CD4-positive, alpha-beta T cell treated with Interleukin-15 for 1 hour (primary cell): ENCODE data around the gene GUCY1A2.
"Not testable (repeated sequence)": the region's sequence is repeated elsewhere in the genome, so short reads cannot be mapped to it uniquely, and the experiment has no call there.

Source experiments
- DNase-seq: peaks from one replicate; pipeline ENCODE4 v3.0.0-alpha.2; 2020

The GUCY1A2 gene

DNA sequence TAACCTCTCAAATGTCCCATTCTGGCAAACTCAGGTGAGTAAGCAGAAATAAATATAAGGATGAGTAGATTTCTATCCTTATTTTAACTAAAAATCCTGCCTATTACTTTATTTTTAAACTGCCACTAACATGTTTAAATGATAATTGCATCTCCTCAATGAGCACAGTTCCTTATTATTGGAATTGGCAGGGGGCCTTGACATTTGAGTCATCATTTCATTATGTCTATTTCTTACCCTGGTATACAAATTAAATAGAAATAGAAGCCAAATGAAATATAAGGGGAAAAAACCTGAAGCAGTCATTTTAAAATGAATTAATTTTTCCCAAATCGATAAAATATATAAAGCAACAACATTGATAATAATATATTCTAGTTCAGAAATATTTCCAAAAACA lies 81.2 kb downstream of the GUCY1A2 start:
- no peak for DNase-seq

DNA sequence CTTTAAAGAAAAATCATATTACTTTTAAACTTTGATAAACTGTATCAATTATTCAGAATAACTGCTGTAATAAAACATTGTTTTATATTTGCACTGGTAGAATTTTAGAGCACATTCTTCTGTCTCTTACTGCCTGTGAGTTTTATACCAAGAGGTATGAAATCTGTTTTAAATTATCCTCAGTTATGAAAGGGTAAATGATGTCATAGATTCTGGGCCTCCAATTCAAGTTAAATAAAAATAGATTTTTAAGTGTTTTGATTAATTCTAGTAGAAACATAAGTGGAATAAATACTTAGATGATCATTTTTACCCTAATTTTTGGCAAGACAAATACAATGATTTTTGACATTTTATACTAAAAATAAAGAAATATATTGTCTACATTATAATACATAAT lies 93.0 kb downstream of the GUCY1A2 start:
- DNase-seq, result no peak

DNA sequence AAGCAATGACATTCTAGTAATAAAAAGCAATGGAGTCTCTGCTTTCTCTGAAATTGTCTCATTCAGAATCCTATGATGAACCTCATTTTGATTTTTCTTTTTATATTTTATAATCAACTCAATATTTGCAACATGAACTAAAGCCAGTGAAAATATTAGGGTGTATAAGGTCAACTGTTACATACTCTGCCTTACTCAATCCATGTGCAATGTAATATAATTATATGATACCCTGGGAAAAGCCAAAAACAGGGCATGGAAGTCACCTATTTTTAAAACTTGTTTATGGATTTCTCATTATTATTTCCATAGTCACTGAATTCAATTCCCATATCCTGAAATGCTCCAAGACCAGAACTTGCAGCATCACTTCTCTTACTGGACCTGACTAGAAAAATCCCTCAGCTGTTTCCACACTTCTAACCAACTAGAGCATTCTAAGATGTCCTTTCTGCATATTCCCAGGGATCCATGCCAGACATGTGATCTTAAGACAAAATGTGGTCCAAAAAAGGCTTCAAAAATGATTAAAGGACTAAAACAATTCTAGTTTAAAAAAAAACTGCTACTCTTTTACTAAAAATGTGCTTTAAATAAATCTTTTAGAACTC lies 97.3 kb downstream of the GUCY1A2 start:
- DNase-seq, result no peak

- no peak for DNase-seq
Observed at GRCh38 chr11:106917973-106918372, 100.3 kb downstream of the GUCY1A2 start.

GRCh38 chr11:106914409-106914808 lies 103.9 kb downstream of the GUCY1A2 start:
- no peak for DNase-seq

GRCh38 chr11:106913141-106913540 lies 105.1 kb downstream of the GUCY1A2 start:
- DNase-seq, result no peak

DNA sequence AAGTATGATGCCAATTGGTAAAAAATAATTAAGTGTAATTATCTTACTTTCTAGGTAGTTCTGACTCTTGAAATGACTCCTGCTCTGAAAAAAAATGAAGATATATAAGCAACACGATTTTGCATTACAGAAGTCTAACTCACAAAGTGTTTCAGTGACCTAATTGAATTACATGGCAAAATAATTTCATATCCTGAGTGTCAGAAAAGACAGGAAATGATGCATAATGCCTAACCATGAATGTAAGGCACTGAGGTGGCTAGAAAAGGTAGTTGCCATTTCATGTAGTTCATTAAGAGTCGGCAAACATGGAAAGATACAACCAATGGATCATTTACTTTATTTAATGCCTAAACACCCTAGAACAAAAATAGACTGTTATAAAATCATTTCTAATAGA lies 113.5 kb downstream of the GUCY1A2 start:
- no peak for DNase-seq

DNA sequence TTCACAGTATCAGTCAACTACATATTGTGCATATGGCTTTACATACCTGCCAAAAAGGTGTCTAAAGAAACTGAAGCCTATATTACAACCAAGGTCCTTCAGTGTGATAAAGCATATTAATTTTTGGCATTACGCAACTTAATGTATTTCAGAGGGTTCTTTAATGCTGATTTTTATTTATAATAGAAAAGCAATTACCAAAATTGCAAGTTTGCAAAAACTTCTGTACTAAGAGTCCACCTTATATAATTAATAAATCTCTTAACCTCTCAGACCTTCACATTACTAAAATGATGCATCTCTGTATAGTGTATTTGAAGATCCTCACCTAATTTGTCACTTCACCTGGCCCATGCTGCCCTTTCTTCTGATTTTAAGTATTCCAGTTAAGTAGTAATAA lies 128.6 kb downstream of the GUCY1A2 start:
- no peak for DNase-seq

DNA sequence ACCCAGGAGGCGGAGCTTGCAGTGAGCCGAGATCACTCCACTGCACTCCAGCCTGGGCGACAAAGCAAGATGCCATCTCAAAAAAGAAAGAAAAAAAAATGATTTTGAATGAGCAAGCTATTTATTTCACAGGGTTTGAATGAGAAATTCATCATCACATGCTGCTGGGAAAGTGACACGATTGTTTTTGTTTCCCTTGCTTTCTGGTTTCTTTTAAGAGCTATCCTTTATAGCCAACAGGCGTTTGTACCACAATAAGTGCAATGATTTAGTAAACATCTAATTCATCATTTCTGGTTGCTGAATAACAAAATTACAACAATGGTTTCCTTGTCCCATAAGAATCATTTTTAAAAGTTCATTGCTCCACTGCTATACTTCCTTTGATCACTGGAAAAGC lies 129.9 kb downstream of the GUCY1A2 start:
- DNase-seq, result no peak

DNA sequence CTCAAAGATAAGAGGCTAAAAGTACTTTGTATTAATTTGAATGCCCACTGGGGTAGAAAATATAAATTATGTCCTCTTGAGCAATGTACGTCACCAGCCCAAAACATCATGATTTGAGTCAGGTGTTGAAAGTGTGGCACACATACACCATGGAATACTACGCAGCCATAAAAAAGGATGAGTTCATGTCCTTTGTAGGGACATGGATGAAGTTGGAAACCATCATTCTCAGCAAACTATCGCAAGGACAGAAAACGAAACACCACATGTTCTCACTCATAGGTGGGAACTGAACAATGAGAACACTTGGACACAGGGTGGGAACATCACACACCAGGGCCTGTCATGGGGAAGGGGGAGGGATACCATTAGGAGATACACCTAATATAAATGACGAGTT lies 134.6 kb downstream of the GUCY1A2 start:
- not testable (repeated sequence) for DNase-seq

DNA sequence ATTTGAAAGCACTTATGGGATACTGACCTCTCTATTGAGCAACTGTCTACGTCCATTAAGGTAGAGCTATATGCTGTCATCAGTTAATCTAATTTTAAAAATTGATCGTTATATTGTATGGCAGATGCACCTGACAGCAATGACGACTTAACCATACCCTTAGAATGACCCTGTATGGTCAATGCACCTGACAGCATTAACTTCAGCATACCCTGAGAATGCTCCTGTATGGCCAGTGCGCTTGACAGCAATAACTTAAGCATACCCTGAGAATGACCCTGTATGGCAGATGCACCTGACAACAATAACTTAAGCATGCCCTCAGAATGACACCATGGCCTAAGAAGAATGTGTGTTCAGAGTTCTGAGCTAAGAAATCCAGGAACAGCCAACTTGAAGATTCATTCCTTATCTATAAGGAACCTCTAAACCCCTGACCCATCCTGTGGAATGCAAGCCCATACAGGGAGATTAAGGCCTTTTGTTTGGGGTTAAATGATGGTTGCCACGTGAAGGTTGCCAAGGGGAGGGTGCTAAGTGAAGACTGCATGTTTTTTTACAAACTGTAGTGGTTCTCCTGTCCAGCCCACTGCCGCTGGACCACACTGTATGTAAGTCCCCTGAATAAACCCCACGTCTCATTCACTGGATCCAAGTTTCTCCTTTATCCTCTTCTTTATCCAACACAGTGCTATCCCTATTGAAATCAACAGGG lies 138.3 kb downstream of the GUCY1A2 start:
- DNase-seq, result no peak

DNA sequence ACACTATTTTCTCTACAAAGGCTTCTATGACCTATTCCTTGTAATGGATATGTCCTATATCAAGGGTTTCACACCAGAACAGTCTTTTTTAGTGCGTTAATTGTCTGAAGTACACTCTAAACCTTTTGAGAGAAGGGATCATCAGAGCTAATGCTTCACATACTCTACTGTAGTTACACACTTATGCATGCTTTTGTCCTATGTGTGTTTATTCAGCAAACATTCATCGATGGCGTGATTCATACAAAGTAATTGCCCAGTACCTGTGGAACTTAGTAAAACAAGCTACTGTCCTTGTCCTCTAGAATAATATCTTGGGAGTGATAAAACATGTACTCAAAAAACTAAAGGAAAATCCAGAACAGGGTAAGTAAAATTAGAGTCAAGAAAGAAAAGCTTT lies 139.2 kb downstream of the GUCY1A2 start:
- DNase-seq, result no peak

GRCh38 chr11:106875013-106875412 lies 143.3 kb downstream of the GUCY1A2 start:
- no peak for DNase-seq

DNA sequence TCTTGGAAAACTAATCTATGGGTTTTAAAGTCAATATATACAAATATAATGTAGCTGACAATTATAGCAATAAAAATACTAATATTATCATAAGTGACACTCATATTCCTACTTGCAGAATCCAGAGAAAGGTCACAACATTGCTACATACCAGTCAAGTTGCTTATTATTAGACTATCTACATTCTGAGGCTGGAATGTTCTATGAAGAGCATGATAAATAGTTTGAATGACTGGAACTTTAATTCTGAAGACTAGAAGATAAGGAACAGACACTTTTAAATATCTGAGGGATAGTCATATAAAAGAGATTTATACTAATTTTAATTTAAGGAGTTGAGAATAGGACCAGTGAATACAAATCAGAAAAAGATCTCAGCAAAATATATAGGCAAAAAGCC lies 146.0 kb downstream of the GUCY1A2 start:
- DNase-seq, result no peak

DNA sequence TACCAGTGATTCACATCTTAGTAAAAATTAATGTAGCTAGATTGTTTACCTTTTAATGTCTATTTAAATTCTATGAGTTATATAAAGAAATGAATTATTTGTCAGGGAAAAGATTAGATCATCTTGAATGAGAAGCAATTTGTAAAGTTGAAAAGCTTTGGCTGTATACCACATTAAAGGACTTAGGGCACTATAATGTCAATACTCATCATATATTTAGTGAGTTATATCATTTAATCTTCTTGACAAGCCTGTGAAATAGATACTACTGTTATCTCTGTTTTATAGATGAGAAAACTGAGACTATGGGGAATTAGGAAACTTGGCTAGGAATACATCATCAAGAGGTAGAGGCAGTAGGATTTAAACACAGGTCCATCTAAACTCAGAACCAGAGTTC lies 160.1 kb downstream of the GUCY1A2 start:
- DNase-seq, result no peak

DNA sequence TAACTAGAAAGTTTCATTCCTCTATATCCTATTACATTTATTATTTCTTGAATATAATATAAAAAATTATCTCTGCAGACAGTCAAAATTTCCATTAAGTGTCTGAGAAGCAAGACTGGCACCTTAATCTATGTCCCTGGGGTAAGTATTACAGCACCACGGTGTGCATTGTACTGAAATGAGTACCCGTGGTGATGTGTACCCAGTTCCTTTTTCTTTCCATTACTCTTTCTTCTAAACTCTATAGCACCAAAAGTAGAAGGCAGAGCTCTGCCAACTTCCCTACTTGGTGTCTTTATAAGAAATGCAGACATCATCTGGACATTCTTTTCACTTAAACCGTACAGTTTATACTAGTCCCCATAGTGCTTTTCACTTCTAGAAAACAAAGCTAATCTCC lies 161.7 kb downstream of the GUCY1A2 start:
- no peak for DNase-seq

- no peak for DNase-seq
Observed at GRCh38 chr11:106854429-106854828, 163.8 kb downstream of the GUCY1A2 start.

GRCh38 chr11:106853850-106854401 lies 164.3 kb downstream of the GUCY1A2 start:
- DNase-seq, result no peak

GRCh38 chr11:106852779-106853178 lies 165.5 kb downstream of the GUCY1A2 start:
- DNase-seq, result no peak

- no peak for DNase-seq
Observed at GRCh38 chr11:106848526-106848925, 169.8 kb downstream of the GUCY1A2 start.

- no peak for DNase-seq
Observed at GRCh38 chr11:106842134-106842533, 176.1 kb downstream of the GUCY1A2 start.

GRCh38 chr11:106840947-106841346 lies 177.3 kb downstream of the GUCY1A2 start:
- no peak for DNase-seq

DNA sequence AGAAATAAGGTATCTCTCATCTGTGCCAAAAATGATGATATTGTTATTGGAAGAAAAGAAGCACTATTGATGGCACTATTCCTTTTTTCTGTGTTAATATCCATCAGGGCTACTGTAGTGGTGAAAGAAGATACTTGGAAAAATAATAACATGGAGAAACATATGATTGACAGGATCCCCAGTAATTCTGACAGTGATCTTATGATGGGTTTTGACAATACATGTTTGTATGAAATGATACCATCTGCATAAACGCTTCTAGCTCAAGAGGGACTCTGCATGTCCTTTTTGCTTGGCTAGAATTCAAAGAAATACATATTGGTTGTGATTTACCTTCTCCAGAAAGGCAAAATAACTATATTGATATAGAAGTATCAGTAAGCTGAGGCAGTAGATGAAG lies 178.1 kb downstream of the GUCY1A2 start:
- no peak for DNase-seq

GRCh38 chr11:106834567-106834966 lies 183.7 kb downstream of the GUCY1A2 start:
- no peak for DNase-seq

DNA sequence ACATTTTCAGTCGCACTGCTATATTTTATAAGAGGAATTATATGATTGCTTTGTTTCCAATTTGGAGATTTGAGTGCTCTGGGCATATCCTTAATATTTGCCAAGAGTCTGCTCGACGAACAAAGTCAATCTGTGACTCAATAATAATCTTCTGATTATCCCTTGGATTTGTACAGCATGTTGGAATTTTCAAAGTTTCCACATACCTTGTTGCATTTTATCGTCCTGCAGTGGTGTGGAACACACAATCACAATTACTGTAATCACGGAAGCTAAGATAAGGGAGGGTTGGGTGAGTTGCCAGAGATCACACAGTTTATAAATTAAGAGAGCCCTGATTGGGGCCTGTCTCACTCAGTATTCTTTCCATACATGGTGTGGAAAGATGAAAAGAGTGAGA lies 189.3 kb downstream of the GUCY1A2 start:
- no peak for DNase-seq
